Measurements from ENCODE around the gene SRSF12. TPM values are rescaled to one million over a fixed set of nuclear protein-coding genes. Genes with fewer than 3 reads are reported as not detected.
"Not testable (repeated sequence)": the region's sequence is repeated elsewhere in the genome, so short reads cannot be mapped to it uniquely, and the experiment has no call there.

Gene SRSF12
- total RNA-seq, 3 donors from 2014 or later, result 0.98 to 1.8 TPM; not detected in 1

DNA sequence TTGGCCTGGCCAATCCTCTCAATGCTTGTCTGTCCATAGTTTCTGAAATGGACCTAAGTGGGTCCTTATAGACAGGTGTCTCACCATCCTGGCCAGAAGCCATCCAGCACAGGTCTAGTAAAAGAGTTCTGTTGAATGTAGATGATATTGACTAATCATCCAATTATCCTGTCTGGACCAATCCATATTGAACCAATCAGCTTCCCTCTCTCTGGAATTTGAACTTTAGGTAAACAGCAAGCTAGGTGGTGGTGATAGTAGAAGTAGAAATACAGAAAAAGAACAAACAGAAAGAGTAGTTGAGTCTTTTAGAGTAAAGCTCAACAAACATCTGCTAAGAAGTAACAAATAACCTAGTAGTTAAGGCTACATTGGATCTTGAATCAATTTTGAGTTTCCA lies 46.8 kb downstream of the SRSF12 start:
- DNase-seq (ENCODE audit: low spot score in 2 of 2), result no peak
- Histone ChIP-seq H3K9me3 (no peaks in the 10 kb centered on the region), H3K4me1 (no peaks in the 10 kb centered on the region), H3K27ac (no peak overlapping the region), H3K36me3 (no peaks in the 10 kb centered on the region), H3K27me3 (no peaks in the 10 kb centered on the region), H3K4me3 (no peak overlapping the region)
- TF ChIP-seq, protein P1, sequence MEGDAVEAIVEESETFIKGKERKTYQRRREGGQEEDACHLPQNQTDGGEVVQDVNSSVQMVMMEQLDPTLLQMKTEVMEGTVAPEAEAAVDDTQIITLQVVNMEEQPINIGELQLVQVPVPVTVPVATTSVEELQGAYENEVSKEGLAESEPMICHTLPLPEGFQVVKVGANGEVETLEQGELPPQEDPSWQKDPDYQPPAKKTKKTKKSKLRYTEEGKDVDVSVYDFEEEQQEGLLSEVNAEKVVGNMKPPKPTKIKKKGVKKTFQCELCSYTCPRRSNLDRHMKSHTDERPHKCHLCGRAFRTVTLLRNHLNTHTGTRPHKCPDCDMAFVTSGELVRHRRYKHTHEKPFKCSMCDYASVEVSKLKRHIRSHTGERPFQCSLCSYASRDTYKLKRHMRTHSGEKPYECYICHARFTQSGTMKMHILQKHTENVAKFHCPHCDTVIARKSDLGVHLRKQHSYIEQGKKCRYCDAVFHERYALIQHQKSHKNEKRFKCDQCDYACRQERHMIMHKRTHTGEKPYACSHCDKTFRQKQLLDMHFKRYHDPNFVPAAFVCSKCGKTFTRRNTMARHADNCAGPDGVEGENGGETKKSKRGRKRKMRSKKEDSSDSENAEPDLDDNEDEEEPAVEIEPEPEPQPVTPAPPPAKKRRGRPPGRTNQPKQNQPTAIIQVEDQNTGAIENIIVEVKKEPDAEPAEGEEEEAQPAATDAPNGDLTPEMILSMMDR (IDR thresholded peaks at IDR 0.05), result no peak
- TF ChIP-seq POLR2A (IDR thresholded peaks at IDR 0.05) (no peak), POLR2AphosphoS5 (IDR thresholded peaks at IDR 0.05) (no peak)
- intact Hi-C loops (cut with DNase I; ENCODE audit: low total_unique reads), result no loop called here

DNA sequence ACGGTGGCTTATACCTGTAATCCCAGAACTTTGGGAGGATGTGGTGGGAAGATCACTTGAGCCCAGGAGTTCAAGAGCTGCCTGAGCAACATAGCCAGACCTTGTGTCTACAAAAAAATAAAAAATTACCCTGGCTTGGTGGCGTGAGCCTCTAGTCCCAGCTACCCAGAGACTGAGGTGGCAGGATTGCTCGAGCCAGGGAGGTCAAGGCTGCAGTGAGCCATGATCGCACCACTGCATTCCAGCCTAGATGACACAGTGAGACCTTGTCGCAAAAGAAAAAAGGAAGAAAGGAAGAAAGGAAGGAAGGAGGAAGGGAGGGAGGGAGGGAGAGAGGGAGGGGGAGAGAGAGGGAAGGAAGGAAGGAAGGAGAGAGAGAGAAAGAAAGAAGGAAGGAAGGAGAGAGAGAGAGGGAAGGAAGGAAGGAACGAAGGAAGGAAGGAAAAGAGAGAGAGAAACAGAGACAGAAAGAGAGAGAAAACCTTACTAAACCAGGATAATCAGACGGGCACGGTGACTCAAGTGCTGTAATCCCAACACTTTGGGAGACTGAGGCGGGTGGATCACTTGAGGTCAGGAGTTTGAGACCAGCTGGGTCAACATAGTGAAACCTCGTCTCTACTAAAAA lies 48.2 kb downstream of the SRSF12 start:
- no peaks in the 10 kb centered on the region for H3K36me3 ChIP-seq
- TF ChIP-seq, protein P1 (IDR thresholded peaks at IDR 0.05), result no peak
- TF ChIP-seq POLR2AphosphoS5 (IDR thresholded peaks at IDR 0.05) (no peak), POLR2A (IDR thresholded peaks at IDR 0.05) (no peak)
- intact Hi-C loops (cut with DNase I; ENCODE audit: low total_unique reads), result no loop called here

DNA sequence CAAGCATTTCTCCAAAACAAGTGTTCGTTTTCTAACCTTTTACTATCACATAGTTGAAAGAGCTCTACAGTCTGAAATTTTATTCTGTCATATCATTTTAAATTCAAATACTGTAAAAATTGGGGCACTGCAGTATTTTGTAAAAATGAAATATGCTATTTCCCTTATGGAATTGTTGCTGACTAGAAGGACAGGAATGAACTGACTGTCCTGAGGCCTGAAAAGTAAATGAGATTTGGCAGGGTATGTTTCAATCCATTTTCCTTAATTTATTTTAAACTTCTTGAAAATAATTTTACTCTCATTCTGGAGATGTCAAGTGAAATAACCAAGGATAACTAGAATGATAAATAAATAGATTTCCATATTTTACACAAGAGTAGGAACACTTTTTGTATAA lies 49.2 kb downstream of the SRSF12 start:
- Histone ChIP-seq H3K27ac (no peak overlapping the region), H3K9me3 (no peaks in the 10 kb centered on the region), H3K36me3 (no peaks in the 10 kb centered on the region), H3K27me3 (no peaks in the 10 kb centered on the region), H3K4me3 (no peak overlapping the region), H3K4me1 (no peaks in the 10 kb centered on the region)
- TF ChIP-seq, protein P1 (IDR thresholded peaks at IDR 0.05), result no peak
- TF ChIP-seq POLR2AphosphoS5 (IDR thresholded peaks at IDR 0.05) (no peak), POLR2A (IDR thresholded peaks at IDR 0.05) (no peak)
- no peak for DNase-seq (ENCODE audit: low spot score in 2 of 2)
- intact Hi-C loops (cut with DNase I; ENCODE audit: low total_unique reads), result no loop called here

More for the DNA sequence above, 48.2 kb downstream of the SRSF12 start:
- H3K9me3 ChIP-seq, result no peaks in the 10 kb centered on the region
- no peak overlapping the region for H3K27ac ChIP-seq
- no peaks in the 10 kb centered on the region for H3K4me1 ChIP-seq
- no peaks in the 10 kb centered on the region for H3K27me3 ChIP-seq
- no peak for DNase-seq (ENCODE audit: low spot score in 2 of 2)
- no peak overlapping the region for H3K4me3 ChIP-seq

DNA sequence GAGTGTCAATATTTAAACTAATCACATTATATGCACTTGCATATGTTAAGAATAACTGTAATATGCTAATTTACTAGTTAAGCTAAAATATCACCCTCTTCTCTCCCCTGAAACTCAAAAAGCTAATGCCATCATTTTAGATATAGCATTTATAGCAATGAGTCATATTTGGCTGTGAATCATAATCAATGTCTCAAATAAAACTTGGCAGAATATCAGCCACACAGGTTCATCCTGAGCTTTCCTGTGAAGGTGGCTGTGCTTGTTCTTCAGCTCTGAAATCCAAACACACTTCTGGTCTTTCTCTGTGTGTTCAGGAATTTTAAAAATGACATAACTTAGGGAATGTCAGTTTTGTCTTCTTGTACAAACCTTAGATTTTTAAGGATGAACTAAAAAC lies 50.1 kb downstream of the SRSF12 start:
- Histone ChIP-seq H3K4me3 (no peak overlapping the region), H3K4me1 (no peaks in the 10 kb centered on the region), H3K27ac (no peak overlapping the region), H3K36me3 (no peaks in the 10 kb centered on the region), H3K9me3 (no peaks in the 10 kb centered on the region), H3K27me3 (no peaks in the 10 kb centered on the region)
- TF ChIP-seq POLR2AphosphoS5 (IDR thresholded peaks at IDR 0.05), result no peak
- intact Hi-C loops (cut with DNase I; ENCODE audit: low total_unique reads), result no loop called here
- DNase-seq (ENCODE audit: low spot score in 2 of 2), result no peak

DNA sequence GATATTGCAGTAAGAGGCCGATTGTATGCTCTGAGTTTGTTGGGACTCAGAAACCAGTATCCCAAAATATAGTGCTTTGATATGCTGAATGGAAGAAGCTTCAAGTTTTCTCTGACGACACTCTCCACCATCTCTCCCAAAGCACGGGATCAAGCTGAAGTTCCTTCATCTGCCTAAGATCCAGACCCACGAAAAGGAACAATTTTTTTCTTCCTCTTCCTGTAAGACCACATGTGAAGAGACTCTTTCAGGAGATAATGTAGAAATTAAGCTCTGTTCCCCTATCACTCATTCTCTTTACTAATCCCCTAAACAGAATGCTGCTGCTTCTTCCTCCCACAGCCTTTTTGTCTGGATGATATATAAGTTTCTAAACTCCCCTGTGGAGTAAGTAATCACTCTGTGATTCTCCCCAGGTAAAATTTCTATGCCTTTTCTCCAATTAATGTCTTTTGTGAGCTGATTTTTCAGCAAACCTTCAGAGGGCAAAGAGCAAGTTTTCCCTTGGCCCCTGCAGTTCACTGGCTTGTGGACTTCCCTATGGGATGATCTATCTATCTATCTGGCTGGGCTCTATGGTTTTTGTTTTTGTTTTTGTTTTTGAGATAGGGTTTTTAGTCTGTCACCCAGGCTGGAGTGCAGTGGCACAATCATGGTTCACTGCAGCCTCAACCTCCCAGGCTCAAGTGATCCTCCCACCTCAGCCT lies 50.8 kb downstream of the SRSF12 start:
- Histone ChIP-seq H3K4me3 (no peak overlapping the region), H3K9me3 (no peaks in the 10 kb centered on the region), H3K36me3 (no peaks in the 10 kb centered on the region), H3K27me3 (no peaks in the 10 kb centered on the region), H3K4me1 (no peaks in the 10 kb centered on the region), H3K27ac (no peak overlapping the region)
- intact Hi-C loops (cut with DNase I; ENCODE audit: low total_unique reads), result no loop called here
- no peak for DNase-seq (ENCODE audit: low spot score in 2 of 2)
- TF ChIP-seq POLR2A (IDR thresholded peaks at IDR 0.05), result no peak

DNA sequence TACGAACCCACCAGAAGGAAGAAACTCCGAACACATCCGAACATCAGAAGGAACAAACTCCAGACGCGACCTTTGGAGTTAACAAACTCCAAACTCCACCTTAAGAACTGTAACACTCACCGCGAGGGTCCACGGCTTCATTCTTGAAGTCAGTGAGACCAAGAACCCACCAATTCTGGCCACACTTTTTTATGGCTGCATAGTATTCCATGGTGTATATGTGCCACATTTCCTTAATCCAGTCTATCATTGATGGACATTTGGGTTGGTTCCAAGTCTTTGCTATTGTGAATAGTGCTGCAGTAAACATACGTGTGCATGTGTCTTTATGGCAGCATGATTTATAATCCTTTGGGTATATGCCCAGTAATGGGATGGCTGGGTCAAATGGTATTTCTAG lies 51.8 kb downstream of the SRSF12 start:
- H3K27me3 ChIP-seq; DNase-seq (ENCODE audit: low spot score in 2 of 2); H3K4me3 ChIP-seq; intact Hi-C loops (cut with DNase I; ENCODE audit: low total_unique reads); H3K36me3 ChIP-seq; H3K4me1 ChIP-seq; H3K9me3 ChIP-seq; H3K27ac ChIP-seq: not testable (repeated sequence)

DNA sequence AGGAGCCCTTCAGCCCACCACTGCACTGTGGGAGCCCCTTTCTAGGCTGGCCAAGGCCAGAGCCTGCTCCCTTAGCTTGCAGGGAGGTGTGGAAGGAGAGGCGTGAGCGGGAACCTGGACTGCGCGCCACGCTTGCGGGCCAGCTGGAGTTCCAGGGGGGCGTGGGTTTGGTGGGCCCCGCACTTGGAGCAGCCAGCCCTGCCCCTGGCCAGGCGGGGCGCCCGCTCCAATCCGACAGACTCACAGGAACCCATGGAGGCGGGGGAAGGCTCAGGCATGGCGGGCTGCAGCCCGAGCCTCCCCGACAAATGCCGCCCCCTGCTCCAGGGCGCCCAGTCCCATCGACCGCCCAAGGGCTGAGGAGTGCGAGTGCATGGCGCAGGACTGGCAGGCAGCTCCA lies 52.9 kb downstream of the SRSF12 start:
- DNase-seq (ENCODE audit: low spot score in 2 of 2); H3K36me3 ChIP-seq; H3K9me3 ChIP-seq; intact Hi-C loops (cut with DNase I; ENCODE audit: low total_unique reads); H3K4me3 ChIP-seq; H3K4me1 ChIP-seq; H3K27me3 ChIP-seq; H3K27ac ChIP-seq: not testable (repeated sequence)
